Fibroblast of the aortic adventitia (primary cell): Measurements from ENCODE around the gene RTN3. TPM values are rescaled to one million over a fixed set of nuclear protein-coding genes. Genes with fewer than 3 reads are reported as not detected.
A peak's percentile ranks its signal among the peaks of the same experiment; 100 is the strongest.

Source experiments
- DNase-seq: peaks from one replicate; pipeline ENCODE4 v3.0.0-alpha.2; 2010; ENCODE audit warnings: low read depth
- H3K4me3 ChIP-seq: 2 replicates; pipeline ENCODE4 v1.5.1; 2011; ENCODE audit warnings: low read depth, mild to moderate bottlenecking, control low read depth, low read length, moderate library complexity
- total RNA-seq: library from RNA; depleted of rRNA; stranded (reverse); fragments of >200 nt; gene quantifications from 2 replicates; pipeline ENCODE4 v1.2.3, GENCODE V29; 2012; ENCODE audit warnings: low replicate concordance
- TF ChIP-seq, protein P1 (sequence below): IDR thresholded peaks from 2 replicates; pipeline ENCODE4 v1.5.1; 2011; ENCODE audit warnings: mild to moderate bottlenecking, low read length, control low read depth, inconsistent platforms; ENCODE audit not compliant: insufficient read depth

RTN3 gene
- total RNA-seq, 1 donor = 151 TPM

DNA sequence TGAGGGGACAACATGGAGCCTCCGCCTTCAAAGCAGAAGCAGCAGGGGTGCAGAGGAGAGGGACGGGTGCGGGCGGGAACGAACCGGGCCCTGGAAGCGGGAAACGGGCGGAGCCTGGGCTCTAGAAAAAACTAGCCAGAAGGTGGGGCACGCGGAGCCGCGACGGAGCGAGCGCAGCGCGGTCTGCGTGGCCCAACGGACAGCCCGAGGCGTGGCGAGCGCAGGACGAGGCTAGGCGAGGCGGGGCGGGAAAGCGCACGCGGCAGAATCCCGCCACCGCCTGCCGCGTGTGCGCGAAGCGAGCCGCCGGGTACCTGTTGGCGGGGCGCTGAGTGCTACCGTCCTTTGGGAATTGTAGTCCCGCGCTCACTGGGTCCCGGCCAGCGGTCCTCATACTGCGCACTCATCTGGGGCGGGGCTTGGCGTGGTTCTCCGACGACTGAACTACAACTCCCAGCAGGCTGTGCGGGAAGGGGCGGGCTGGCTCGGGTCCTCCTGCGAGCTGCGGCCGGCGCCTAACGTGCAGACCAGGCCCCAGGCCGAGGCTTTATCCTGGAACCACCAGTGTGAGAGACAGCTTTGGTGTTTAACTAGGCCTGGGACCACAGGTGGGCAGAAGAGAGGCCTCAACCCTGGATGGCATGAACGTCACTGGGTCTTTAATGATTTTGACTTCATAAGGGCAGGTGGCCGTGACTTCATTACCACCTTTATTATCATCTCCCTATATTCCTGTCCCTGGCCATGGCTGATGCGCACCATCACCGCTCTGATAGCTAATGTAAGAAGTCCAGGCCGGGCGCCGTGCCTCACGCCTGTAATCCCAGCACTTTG lies 9.8 kb upstream of the RTN3 start, which contains the start of gene ATL3:
Gene ATL3 (minus strand): TSS at position 55 of the 834 bp plus-strand sequence. CDS start 41 bp downstream, at position 14.
- peak; percentile 93 for DNase-seq
- peak within 1 kb of the TSS; percentile 76 for H3K4me3 ChIP-seq
- TF ChIP-seq, protein P1, sequence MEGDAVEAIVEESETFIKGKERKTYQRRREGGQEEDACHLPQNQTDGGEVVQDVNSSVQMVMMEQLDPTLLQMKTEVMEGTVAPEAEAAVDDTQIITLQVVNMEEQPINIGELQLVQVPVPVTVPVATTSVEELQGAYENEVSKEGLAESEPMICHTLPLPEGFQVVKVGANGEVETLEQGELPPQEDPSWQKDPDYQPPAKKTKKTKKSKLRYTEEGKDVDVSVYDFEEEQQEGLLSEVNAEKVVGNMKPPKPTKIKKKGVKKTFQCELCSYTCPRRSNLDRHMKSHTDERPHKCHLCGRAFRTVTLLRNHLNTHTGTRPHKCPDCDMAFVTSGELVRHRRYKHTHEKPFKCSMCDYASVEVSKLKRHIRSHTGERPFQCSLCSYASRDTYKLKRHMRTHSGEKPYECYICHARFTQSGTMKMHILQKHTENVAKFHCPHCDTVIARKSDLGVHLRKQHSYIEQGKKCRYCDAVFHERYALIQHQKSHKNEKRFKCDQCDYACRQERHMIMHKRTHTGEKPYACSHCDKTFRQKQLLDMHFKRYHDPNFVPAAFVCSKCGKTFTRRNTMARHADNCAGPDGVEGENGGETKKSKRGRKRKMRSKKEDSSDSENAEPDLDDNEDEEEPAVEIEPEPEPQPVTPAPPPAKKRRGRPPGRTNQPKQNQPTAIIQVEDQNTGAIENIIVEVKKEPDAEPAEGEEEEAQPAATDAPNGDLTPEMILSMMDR = peak; percentile 12

DNA sequence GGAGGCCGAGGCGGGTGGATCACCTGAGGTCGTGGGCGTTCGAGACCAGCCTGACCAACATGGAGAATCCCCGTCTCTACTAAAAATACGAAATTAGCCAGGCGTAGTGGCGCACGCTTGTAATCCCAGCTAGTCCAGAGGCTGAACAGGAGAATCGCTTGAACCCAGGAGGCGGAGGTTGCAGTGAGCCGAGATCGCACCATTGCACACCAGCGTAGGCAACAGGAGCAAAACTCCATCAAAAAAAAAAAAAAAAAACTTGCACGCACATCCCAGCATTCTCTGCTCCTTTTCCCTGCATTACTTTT lies 9.2 kb upstream of the RTN3 start:
- H3K4me3 ChIP-seq = no peak overlapping the region
- DNase-seq = no peak
- TF ChIP-seq, protein P1 = no peak

DNA sequence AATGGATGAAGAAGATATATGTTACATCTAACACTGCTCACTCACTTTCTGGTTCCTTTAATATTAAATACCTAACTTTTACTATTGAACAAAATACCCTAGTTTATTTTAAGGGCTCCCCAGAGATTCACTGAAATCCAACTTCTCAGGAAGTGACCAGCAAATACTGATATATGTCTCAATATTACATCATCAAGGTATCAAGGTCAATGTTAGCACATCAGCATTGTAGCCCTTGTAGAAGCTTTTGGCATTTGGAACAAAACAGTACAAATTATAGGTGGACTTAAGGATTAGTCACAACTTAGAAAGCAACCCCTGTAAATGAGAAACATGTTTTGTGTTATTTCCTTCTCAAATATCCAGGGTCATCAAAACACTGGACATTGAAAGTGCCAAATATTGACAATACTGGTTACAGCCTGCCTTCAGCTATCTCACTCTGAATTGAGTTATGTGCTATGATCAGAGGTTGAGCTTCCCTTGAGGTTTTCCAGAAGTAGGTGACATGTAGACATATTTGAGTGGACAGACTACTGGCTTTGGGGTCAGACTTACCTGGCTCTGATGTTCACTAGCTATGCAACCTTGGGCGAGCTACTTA lies 8.3 kb upstream of the RTN3 start:
- DNase-seq = peak; percentile 49
- TF ChIP-seq, protein P1 = no peak
- H3K4me3 ChIP-seq = no peak overlapping the region

DNA sequence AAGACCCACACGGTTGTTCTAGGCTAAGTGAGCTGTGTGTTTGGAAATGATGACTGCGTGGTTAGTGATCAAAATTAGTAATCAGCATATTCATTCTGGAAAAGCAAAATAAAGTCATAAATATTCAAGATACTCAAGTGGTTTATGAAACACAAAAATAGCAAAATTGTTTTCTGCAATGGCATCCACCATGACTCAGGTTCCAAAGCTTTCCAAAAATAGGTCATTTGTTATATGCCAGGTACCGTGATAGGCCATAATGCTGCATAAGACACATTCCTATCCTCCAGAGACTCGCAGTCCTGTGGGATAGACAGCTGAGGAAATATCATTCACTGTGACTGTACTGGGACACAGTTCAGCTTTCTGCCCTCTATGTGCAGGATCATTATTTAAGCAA lies 7.7 kb upstream of the RTN3 start:
- no peak for DNase-seq
- no peak overlapping the region for H3K4me3 ChIP-seq
- TF ChIP-seq, protein P1 = no peak

DNA sequence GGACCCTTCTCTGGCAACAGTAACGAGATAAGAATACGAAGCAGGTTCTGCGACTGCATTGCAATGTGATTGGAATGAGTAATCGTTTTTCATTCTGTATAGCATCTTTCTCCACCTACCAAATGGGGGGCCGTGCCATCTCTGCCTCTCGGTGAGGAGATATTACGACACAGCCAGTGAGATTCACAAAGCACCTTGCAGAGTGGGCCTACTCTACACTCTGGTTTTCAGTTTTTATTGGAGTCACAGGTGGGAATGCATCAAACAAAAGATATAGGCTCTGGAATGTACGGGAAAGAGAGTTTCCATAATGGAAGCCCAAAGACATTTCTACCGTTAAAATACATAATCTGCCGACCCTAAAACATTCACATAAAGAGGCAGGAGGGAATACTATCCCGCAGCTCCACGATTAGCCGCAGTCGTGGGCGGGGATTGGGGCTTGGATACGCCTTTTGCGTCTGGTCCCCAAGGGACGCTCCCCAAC lies 423 bp upstream of the RTN3 start:
- H3K4me3 ChIP-seq = peak overlapping the region; percentile 51
- TF ChIP-seq, protein P1 = no peak
- DNase-seq = no peak

DNA sequence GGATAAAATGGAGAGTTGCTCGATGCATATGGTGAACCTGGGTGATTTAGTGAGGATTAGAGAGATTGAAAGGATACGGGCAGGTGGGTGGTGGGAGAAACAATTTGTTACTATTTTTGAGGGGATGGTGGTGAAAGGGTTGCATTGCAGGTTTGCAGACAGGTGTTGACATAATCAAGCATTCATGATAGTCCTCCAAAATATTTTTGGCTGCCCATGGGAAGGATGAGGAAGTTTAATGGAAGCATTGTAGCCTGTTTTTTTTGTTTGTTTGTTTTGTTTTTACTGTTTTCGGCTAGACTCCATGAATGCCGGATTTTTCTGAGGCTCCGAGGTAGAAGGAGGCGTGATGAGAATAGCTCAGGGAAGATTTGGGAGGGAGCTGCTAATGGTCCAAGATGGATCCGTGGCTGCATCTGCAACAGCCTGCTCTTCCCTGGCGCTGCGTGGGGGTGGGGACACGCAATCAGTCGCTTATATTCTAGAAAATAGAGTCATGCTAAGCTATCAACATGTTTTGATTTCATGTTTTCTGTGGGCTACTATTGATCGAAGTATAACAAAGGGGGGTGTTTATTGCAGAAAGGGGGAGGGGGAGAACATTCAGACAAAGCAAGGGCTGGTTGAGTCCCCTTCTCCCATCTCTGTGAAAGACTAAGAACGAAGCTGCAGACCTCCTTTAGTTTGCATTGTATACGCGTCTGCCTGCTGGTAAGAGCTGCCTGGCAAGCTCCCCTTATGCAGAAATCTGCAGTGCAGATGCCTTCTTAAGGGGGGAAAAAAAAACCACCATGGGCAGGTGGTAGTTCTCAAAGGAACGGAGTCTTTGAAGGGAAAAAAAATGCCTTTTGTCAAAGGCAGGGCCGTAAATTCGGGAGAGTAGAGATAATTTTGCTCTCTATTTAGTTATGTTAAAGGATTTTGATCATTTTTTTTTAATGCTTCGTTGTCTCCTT lies 1.0 kb downstream of the RTN3 start:
- peak overlapping the region; percentile 96 for H3K4me3 ChIP-seq
- DNase-seq = no peak
- TF ChIP-seq, protein P1 = no peak
